ENCODE data around the gene RIPOR2.
"Not testable (repeated sequence)": the region's sequence is repeated elsewhere in the genome, so short reads cannot be mapped to it uniquely, and the experiment has no call there.

Gene RIPOR2

GRCh38 chr6:24902782-24903181 lies 33.0 kb downstream of the RIPOR2 start:
- DNase-seq = no peak

DNA sequence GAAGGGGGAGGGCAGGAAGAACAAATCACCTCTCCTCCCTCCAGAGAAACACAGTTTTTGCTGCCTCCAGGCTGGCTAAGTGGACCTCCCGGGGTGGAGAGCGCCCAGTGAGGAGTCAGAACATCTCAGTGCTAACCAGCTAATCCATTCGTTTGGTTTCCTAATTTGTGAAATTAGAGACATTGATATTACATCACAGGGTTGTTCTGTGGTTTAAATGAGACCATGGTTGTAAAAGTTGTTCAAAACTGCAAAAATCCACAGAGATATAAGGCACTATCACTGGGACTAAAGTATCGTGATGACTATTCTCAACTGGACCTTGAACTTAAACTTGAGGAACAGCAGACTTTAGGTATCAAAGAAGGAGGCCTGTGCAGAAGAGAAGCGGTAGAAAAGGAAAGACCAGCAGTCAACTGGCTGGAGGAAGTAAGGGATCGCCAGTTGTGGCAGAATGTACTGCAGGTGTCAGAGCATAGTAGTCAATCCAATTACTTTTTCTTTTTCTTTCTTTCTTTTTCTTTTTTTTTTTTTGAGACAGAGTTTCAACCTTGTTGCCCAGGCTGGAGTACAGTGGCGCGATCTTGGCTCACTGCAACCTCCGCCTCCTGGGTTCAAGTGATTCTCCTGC lies 33.9 kb downstream of the RIPOR2 start:
- DNase-seq = no peak

- DNase-seq = no peak
Observed at GRCh38 chr6:24900917-24901697, 34.7 kb downstream of the RIPOR2 start.

GRCh38 chr6:24899997-24900325 lies 35.8 kb downstream of the RIPOR2 start:
- DNase-seq = peak in 3 of 6 experiments; percentile 29 to 54 (median 31)

DNA sequence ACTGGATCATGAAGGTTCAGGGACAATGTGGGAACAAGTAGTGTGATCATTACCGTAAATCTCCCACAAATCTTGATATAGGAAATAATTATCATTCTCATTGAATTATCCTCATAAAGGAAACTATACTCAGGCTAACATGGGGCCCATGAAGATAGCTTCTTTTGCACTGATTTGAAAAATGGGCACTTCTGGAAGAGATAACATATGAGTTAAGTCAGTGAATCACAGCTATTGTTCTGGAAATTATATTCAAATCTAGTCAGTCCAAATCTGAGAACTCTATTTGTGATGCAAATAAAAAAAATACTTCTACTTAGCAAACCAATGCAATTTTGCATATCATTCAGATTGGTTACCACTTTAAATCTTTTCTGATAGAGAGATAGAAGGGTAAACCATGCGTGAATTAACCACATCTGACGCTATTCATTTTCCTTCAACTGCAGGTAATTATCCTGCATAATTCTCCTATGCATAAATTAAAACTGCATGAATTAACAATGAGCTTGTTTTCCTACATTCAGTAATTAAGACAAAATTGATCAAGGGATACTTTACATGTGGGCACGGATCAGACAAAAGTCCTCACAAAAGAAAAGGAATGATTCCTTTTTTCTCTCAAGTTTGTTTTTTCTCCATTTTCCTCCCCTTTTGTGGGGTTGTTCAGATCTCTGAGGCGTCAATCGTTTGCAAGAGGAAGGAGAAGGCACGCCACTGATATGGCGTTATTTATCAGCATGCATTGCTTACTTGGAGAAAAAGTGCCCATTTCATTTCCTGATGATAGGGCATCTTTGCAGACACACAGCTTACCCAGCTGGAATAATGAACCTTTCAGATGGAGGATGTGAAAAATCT lies 36.4 kb downstream of the RIPOR2 start:
- DNase-seq = peak in 3 of 6 experiments; percentile 31 to 55 (median 54)

DNA sequence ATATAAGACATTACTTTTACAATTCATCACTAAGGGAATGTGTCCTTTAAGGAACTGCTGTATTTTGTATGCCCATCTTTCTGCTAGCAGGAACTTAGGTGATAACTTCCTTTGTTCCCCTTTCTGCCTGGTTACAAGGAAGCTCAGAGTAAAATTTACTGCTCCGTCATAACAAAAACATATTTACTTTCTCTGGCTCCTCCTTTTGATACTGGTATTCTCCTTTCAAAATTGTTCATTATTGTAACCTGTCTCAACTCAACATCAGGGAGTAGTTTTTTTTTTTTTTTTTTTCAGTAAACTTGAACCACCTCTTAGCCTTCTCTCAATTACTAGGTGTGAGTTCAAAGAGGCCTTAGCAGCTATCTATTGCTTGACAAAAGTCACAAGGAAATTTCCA lies 37.1 kb downstream of the RIPOR2 start:
- no peak for DNase-seq

- no peak for DNase-seq
Observed at GRCh38 chr6:24897186-24897585, 38.6 kb downstream of the RIPOR2 start.

DNA sequence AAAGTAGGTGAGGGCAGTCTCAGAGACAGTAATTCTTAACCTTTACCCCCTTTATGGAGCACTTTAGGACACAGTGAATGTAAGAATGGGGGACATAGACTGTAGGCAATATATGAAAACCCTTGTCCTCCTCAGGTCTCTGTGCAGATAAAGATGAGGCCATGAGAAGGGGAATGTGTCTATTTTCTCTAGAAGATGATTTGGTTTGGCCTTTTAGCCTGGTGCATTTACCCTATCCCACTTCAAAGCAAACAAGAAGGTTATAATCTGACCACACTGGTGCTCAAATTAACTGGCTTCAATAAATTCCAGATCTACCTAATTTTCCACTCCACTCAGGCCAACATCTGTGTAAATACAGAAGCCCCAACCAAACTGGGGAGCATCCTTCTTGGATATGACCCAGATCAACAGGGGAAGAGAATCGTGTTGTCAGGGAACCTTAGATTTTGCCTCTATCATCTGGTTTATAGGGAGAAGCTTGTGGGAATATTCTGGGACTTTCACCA lies 42.4 kb downstream of the RIPOR2 start:
- no peak for DNase-seq

- no peak for DNase-seq
Observed at GRCh38 chr6:24891004-24891403, 44.8 kb downstream of the RIPOR2 start.

- DNase-seq = no peak
Observed at GRCh38 chr6:24890471-24890870, 45.3 kb downstream of the RIPOR2 start.

- DNase-seq = no peak
Observed at GRCh38 chr6:24888715-24889370, 46.9 kb downstream of the RIPOR2 start.

DNA sequence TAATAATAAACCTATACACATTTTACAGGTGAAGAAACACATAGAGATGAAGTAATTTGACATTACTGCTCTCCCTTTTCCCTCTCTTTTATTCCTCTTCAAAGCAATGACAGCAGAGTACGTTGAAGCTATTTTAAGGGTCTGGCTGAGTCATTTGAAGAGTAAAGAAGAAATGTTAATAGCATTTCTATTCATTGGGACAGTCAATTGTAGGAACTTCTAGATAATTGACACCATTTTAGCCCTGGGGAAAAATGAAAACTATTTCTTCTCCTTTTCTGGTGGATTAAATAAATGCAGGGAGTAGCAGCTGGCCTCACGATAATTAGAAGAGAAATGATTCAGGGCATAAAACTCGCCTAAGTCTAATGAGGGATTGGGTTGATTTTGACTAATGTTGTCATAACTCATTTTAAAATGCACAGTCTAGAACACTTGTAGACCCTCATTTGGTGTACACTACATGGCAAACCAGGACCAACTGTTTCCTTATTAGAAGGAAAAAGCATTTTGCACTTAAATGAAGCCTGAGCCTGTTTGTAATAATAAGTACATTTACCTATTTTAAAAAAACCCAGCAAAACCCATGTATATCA lies 48.1 kb downstream of the RIPOR2 start:
- no peak for DNase-seq

GRCh38 chr6:24883618-24884017 lies 52.1 kb downstream of the RIPOR2 start:
- DNase-seq = no peak

- DNase-seq = no peak
Observed at GRCh38 chr6:24882835-24883555, 52.8 kb downstream of the RIPOR2 start.

- DNase-seq = no peak
Observed at GRCh38 chr6:24882295-24882694, 53.5 kb downstream of the RIPOR2 start.

DNA sequence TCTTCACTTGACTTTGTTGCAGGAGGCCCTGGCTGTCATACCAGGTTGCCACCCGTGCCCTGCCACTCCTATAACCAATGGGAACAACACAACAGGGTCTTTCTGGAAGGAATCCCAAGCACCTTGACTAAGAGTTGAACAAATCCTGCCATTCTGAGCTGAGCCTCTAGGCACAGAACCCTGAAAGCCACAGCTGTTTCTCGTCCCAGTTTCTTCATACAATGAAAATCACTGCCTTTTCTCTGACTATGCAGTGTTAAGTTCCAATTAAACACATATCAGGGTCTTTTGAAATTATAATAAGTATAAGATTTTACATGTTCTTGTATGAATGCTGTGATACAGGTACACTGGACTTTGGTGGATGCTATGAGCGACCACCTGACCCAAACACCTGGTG lies 54.4 kb downstream of the RIPOR2 start:
- DNase-seq = no peak

DNA sequence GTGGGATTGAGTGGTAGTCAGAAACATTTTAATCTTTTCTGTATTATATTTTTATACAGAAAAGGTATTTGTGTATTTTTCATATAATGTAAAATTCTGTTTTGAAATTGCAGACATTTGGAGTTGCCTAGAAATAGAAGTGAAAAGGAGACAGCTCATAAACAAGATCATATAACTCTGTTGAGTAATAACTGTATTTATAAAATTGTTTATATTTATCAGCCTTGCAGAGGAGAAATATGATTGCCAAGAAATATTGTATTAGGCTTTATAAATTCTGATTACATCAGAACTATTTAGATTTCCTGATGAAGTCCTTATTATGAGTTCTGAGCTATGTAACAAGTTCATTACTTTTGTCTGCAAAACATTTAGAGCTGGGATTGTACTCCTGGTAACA lies 55.3 kb downstream of the RIPOR2 start:
- DNase-seq = no peak

GRCh38 chr6:24879351-24879750 lies 56.4 kb downstream of the RIPOR2 start:
- DNase-seq = no peak

DNA sequence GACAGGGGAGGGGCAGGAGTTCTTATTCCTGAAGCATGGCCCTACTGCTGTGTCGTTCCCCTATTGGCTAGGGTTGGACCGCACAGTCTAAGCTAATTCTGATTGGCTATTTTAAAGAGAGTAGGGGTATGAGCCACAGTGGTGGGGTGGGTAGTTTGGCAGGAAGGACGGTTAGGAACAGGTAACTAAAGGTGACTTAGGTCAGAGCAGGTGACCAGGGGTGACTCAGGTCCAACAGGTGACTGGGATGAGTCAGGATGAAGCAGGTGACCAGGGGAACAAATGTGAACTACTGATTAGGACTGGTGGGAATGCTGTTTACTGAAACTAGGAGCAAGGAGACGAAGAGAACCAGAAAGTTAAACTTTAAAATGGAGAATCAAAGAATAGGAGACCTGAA lies 58.0 kb downstream of the RIPOR2 start:
- not testable (repeated sequence) for DNase-seq

DNA sequence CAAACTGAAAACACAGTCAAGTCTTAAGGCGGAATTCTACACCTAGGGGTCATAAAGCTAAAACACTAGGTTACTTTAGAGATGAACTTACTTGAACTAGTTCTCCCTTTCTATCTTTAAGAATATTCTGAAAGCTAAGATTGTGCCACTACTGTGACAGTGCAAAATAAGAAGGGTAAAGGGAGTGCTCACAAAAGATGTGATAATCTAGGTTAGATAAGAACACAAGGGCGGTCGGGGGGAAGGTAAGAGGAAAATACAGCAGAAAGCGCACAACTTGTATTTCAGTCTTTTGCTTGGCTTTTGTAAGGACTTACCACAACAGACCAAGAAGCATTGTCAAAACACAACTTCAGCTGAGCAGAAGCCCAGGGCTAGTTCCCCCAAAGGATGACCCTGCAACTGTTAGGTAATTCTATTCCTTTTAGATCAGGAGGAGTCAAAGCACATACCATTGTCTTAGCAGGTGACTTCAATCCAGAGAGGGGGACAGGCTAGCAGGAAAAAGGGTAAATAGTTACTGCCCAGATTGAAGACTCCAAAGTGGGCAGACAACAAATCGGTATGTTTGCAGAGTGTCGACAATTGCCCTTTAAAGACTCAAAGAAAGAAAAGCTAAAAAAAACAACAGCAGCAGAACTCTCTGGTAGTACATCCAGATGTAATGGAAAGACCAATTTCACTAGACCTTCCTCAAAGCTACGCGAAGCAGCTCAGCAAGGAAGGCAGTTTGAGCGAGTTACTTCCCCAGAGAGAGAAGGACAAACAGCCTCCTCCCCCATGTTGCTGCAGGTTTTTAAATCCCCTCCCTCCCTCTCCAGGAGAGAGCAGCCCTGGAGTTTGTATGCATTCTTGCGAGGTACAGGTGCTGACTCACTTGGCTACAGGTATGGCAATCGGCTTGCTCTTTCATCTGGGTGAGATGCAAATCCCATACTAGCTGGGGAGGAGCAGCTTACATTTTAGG lies 59.0 kb downstream of the RIPOR2 start:
- peak in 1 of 6 experiments; percentile 7 for DNase-seq

GRCh38 chr6:24875534-24875901 lies 60.2 kb downstream of the RIPOR2 start:
- DNase-seq = no peak
